ENCODE measurements around the gene PCIF1. TPM values are rescaled to one million over a fixed set of nuclear protein-coding genes. Genes with fewer than 3 reads are reported as not detected.

Gene PCIF1
- total RNA-seq, 1 donor from 2014 or later, result 43.1 TPM

- no peaks in the 10 kb centered on the region for H3K27me3 ChIP-seq
- no peak overlapping the region for H3K27ac ChIP-seq
- no peak for DNase-seq
- no peak overlapping the region for H3K4me3 ChIP-seq
- ATAC-seq, result no peak
- no peaks in the 10 kb centered on the region for H3K9me3 ChIP-seq
- peaks cover 48% of the 10 kb centered on the region for H3K36me3 ChIP-seq
- intact Hi-C loops (cut with DNase I), result no loop called here
- peaks cover 8% of the 10 kb centered on the region for H3K4me1 ChIP-seq
- TF ChIP-seq CTCF (IDR thresholded peaks at IDR 0.05), result no peak
Measured at GRCh38 chr20:45893831-45894230, 40.7 kb upstream of the PCIF1 start.

GRCh38 chr20:45894797-45895196, 39.7 kb upstream of the PCIF1 start:
- Histone ChIP-seq H3K36me3 (peaks cover 55% of the 10 kb centered on the region), H3K27me3 (no peaks in the 10 kb centered on the region), H3K4me3 (no peak overlapping the region), H3K27ac (no peak overlapping the region), H3K4me1 (peaks cover 8% of the 10 kb centered on the region), H3K9me3 (no peaks in the 10 kb centered on the region)
- intact Hi-C loops (cut with DNase I), result no loop called here
- TF ChIP-seq CTCF (IDR thresholded peaks at IDR 0.05), result no peak
- DNase-seq, result no peak
- no peak for ATAC-seq

GRCh38 chr20:45896641-45897161, 37.8 kb upstream of the PCIF1 start:
- DNase-seq (no peak), ATAC-seq (no peak)
- Histone ChIP-seq H3K27me3 (no peaks in the 10 kb centered on the region), H3K9me3 (no peaks in the 10 kb centered on the region), H3K4me1 (peaks cover 7% of the 10 kb centered on the region), H3K27ac (no peak overlapping the region), H3K4me3 (no peak overlapping the region), H3K36me3 (peaks cover 67% of the 10 kb centered on the region)
- intact Hi-C loops (cut with DNase I), result no loop called here
- TF ChIP-seq CTCF (IDR thresholded peaks at IDR 0.05), result no peak

GRCh38 chr20:45897289-45897688, 37.2 kb upstream of the PCIF1 start:
- H3K36me3 ChIP-seq, result peaks cover 67% of the 10 kb centered on the region
- H3K9me3 ChIP-seq, result no peaks in the 10 kb centered on the region
- no peak overlapping the region for H3K4me3 ChIP-seq
- H3K27me3 ChIP-seq, result no peaks in the 10 kb centered on the region
- TF ChIP-seq CTCF (IDR thresholded peaks at IDR 0.05), result no peak
- no peak for DNase-seq
- no peak for ATAC-seq
- intact Hi-C loops (cut with DNase I), result no loop called here
- peaks cover 1% of the 10 kb centered on the region for H3K4me1 ChIP-seq
- no peak overlapping the region for H3K27ac ChIP-seq

- H3K9me3 ChIP-seq, result no peaks in the 10 kb centered on the region
- no peaks in the 10 kb centered on the region for H3K27me3 ChIP-seq
- no peak overlapping the region for H3K4me3 ChIP-seq
- no peak for ATAC-seq
- H3K27ac ChIP-seq, result no peak overlapping the region
- TF ChIP-seq CTCF (IDR thresholded peaks at IDR 0.05), result no peak
- H3K36me3 ChIP-seq, result peaks cover 67% of the 10 kb centered on the region
- intact Hi-C loops (cut with DNase I), result no loop called here
- no peaks in the 10 kb centered on the region for H3K4me1 ChIP-seq
- no peak for DNase-seq
Measured at GRCh38 chr20:45897692-45898091, 36.8 kb upstream of the PCIF1 start.

- no peaks in the 10 kb centered on the region for H3K9me3 ChIP-seq
- DNase-seq (no peak), ATAC-seq (no peak)
- H3K27ac ChIP-seq, result no peak overlapping the region
- no peak overlapping the region for H3K4me3 ChIP-seq
- peaks cover 67% of the 10 kb centered on the region for H3K36me3 ChIP-seq
- no peak for TF ChIP-seq CTCF (IDR thresholded peaks at IDR 0.05)
- intact Hi-C loops (cut with DNase I), result no loop called here
- H3K4me1 ChIP-seq, result no peaks in the 10 kb centered on the region
- no peaks in the 10 kb centered on the region for H3K27me3 ChIP-seq
Measured at GRCh38 chr20:45898285-45898684, 36.2 kb upstream of the PCIF1 start.
